HUES64 (cell line): ENCODE measurements around the gene TRIM39.

Experiments
- H3K27ac ChIP-seq: 2 replicates; pipeline ENCODE4 v1.7.0; 2013; ENCODE audit warnings: low read depth, low read length, inconsistent platforms
- H3K27me3 ChIP-seq: 2 replicates; pipeline ENCODE4 v1.6.1; 2013; ENCODE audit warnings: mild to moderate bottlenecking, low read length; ENCODE audit not compliant: insufficient read depth
- H3K36me3 ChIP-seq: 2 replicates; pipeline ENCODE4 v1.6.1; 2013; ENCODE audit warnings: mild to moderate bottlenecking, low read length; ENCODE audit not compliant: insufficient read depth
- H3K4me1 ChIP-seq: 2 replicates; pipeline ENCODE4 v1.6.1; 2013; ENCODE audit warnings: mild to moderate bottlenecking, low read length, moderate library complexity; ENCODE audit not compliant: insufficient read depth
- H3K4me3 ChIP-seq: 2 replicates; pipeline ENCODE4 v1.5.1; 2013; ENCODE audit warnings: mild to moderate bottlenecking, low read length, moderate library complexity
- H3K9ac ChIP-seq: 2 replicates; pipeline ENCODE4 v1.6.1; 2013; ENCODE audit warnings: mild to moderate bottlenecking, low read depth, low read length
- H3K9me3 ChIP-seq: 2 replicates; pipeline ENCODE4 v1.6.1; 2013; ENCODE audit warnings: low read depth, low read length; ENCODE audit not compliant: insufficient read depth
- WGBS: fragments of 150-250, 120-280 bp; methylation state at CpG from one replicate; pipeline ENCODE4 v1.1.7; 2013; ENCODE audit warnings: missing lambda C conversion rate; 5-methylcytosine and 5-hydroxymethylcytosine counted together

Gene TRIM39

DNA sequence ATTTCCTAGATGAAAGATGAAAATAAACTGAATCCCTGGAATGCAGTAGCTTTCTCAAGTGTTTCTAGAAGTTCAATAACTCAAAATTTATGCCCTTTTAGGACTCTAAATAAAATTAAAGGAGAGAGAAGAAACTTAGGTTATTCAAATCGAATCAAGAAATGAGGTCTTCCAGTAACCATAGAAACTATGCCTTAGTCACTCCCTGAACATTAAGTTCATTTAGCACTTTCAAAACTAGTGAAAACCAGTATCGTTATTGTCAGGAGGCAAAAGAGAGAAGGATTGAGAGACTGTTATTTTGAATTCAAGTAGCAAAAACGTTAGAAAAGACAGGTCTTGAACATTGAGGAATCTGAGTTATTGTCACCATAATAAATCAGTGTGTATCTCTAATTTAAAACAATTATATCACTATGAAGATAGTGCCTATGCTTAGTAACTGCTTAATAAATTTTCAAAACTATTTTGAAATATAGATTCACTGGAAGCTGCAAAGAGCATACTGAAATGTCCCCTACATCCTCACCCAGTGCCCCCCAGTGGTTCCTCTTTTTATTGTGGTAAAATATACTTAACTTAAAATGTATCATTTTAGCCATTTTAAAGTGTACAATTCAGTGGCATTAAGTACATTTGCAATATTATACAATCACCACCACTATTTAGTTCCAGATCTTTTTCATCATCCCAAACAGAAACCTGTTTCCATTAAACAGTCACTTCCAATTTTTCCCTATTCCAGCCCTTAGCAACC, 22.9 kb downstream of the TRIM39 start:
- Histone ChIP-seq H3K4me1 (peaks cover 6% of the 10 kb centered on the region), H3K27me3 (no peaks in the 10 kb centered on the region), H3K9me3 (no peaks in the 10 kb centered on the region), H3K27ac (no peak overlapping the region), H3K9ac (no peak overlapping the region), H3K4me3 (no peak overlapping the region), H3K36me3 (peaks cover 13% of the 10 kb centered on the region)
- WGBS = 80% methylated on average over 3 of the region's 3 CpGs

DNA sequence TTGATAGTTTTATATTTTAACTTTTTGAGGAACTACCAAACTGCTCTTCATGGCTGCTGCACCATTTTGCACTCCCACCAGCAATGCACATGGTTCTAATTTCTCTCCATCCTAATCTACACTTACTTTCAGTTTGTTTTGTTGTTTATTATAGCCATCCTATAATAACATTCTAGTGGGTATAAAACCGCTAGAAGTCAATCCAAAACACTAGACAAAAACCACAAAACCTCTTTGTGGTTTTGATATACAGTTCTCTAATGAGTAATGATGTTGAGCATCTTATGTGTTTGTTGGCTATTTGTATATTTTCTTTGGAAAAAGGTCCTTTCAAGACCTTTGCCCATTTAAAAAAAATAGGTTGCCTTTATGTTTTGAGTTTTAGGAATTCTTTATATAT, 23.8 kb downstream of the TRIM39 start:
- peaks cover 9% of the 10 kb centered on the region for H3K4me1 ChIP-seq
- no peak overlapping the region for H3K4me3 ChIP-seq
- no peak overlapping the region for H3K27ac ChIP-seq
- H3K27me3 ChIP-seq = no peaks in the 10 kb centered on the region
- no peak overlapping the region for H3K9ac ChIP-seq
- H3K36me3 ChIP-seq = peaks cover 13% of the 10 kb centered on the region
- no peaks in the 10 kb centered on the region for H3K9me3 ChIP-seq
- no CpG with 5 or more reads among the region's 1 CpG for WGBS

DNA sequence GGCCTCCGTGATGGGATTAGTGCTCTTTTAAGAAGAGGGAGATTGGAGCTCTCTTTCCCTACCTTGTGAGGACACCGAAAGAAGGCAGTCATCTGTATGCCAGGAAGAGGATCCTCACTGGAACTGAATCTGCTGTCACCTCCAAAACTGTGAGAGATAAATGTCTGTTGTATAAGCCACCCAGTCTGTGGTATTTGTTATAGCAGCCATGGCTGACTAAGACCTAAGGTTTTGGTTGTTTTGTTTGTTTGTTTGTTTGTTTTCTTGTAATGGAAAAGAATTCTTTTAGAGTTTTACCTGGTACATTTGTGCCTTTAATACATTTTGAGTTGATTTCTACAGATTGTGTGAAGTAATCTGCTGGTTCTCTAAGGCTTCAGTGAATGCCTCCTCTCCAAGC, 25.8 kb downstream of the TRIM39 start:
- Histone ChIP-seq H3K36me3 (0 out of 2 replicates have a peak, but pooled peaks cover 1% of the 10 kb centered on the region), H3K9ac (no peak overlapping the region), H3K27ac (no peak overlapping the region), H3K27me3 (no peaks in the 10 kb centered on the region), H3K9me3 (no peaks in the 10 kb centered on the region), H3K4me3 (no peak overlapping the region), H3K4me1 (peaks cover 6% of the 10 kb centered on the region)
- 89% methylated on average over 2 of the region's 2 CpGs for WGBS

- H3K27ac ChIP-seq = no peak overlapping the region
- WGBS = 65% methylated on average over 4 of the region's 4 CpGs
- H3K9me3 ChIP-seq = no peaks in the 10 kb centered on the region
- no peak overlapping the region for H3K4me3 ChIP-seq
- H3K36me3 ChIP-seq = no peaks in the 10 kb centered on the region
- peaks cover 8% of the 10 kb centered on the region for H3K4me1 ChIP-seq
- no peak overlapping the region for H3K9ac ChIP-seq
- H3K27me3 ChIP-seq = peaks cover 26% of the 10 kb centered on the region
These were observed 28.6 kb downstream of the TRIM39 start for GRCh38 chr6:30355281-30355680.

- Histone ChIP-seq H3K27ac (no peak overlapping the region), H3K36me3 (no peaks in the 10 kb centered on the region), H3K4me3 (no peak overlapping the region), H3K9ac (no peak overlapping the region), H3K4me1 (peaks cover 8% of the 10 kb centered on the region), H3K27me3 (peaks cover 37% of the 10 kb centered on the region), H3K9me3 (no peaks in the 10 kb centered on the region)
- 90% methylated on average over 1 of the region's 1 CpG for WGBS
These were observed 29.8 kb downstream of the TRIM39 start for GRCh38 chr6:30356536-30356935.

- Histone ChIP-seq H3K27ac (no peak overlapping the region), H3K9me3 (no peaks in the 10 kb centered on the region), H3K4me1 (peaks cover 8% of the 10 kb centered on the region), H3K27me3 (peaks cover 42% of the 10 kb centered on the region), H3K9ac (peak overlapping the region; percentile 53), H3K4me3 (peak overlapping the region; percentile 76), H3K36me3 (no peaks in the 10 kb centered on the region)
- 2% methylated on average over 38 of the region's 40 CpGs for WGBS
These were observed 31.2 kb downstream of the TRIM39 start for GRCh38 chr6:30357678-30358540.

GRCh38 chr6:30359276-30359675, 32.5 kb downstream of the TRIM39 start:
- H3K9me3 ChIP-seq = no peaks in the 10 kb centered on the region
- peaks cover 42% of the 10 kb centered on the region for H3K27me3 ChIP-seq
- 75% methylated on average over 5 of the region's 5 CpGs for WGBS

DNA sequence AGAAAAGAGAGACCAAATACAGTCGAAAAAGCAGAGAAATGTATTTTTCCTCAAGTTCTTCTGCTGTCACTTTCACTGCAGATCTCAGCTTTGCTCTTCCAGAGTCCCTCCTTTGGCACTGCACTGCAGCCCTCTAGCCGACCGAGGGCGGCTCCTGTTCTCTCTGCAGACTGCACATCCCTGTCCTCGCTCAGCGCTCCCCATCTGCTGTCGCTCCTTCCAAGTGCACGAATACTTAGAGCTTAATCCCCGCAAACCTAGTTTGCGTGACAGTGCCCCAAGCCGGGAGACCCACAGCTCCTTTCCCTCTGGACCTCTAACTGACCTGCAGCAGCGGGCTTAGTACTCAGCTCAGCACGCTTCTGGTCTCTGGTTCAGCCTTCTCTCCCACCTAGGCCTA, 33.4 kb downstream of the TRIM39 start:
- Histone ChIP-seq H3K36me3 (no peaks in the 10 kb centered on the region), H3K9me3 (no peaks in the 10 kb centered on the region), H3K4me3 (no peak overlapping the region), H3K9ac (no peak overlapping the region), H3K27me3 (peaks cover 42% of the 10 kb centered on the region), H3K4me1 (peaks cover 8% of the 10 kb centered on the region), H3K27ac (no peak overlapping the region)
- 71% methylated on average over 13 of the region's 13 CpGs for WGBS

More at GRCh38 chr6:30359276-30359675, 32.5 kb downstream of the TRIM39 start:
- Histone ChIP-seq H3K9ac (no peak overlapping the region), H3K4me3 (no peak overlapping the region), H3K36me3 (no peaks in the 10 kb centered on the region), H3K27ac (no peak overlapping the region), H3K4me1 (peaks cover 8% of the 10 kb centered on the region)

- H3K9me3 ChIP-seq = no peaks in the 10 kb centered on the region
- H3K4me3 ChIP-seq = no peak overlapping the region
- no peak overlapping the region for H3K27ac ChIP-seq
- peaks cover 51% of the 10 kb centered on the region for H3K27me3 ChIP-seq
- H3K4me1 ChIP-seq = 0 out of 2 replicates have a peak, but pooled peaks cover 3% of the 10 kb centered on the region
- H3K9ac ChIP-seq = no peak overlapping the region
- no CpG with 5 or more reads among the region's 2 CpGs for WGBS
- no peaks in the 10 kb centered on the region for H3K36me3 ChIP-seq
These were observed 34.9 kb downstream of the TRIM39 start for GRCh38 chr6:30361661-30362060.

DNA sequence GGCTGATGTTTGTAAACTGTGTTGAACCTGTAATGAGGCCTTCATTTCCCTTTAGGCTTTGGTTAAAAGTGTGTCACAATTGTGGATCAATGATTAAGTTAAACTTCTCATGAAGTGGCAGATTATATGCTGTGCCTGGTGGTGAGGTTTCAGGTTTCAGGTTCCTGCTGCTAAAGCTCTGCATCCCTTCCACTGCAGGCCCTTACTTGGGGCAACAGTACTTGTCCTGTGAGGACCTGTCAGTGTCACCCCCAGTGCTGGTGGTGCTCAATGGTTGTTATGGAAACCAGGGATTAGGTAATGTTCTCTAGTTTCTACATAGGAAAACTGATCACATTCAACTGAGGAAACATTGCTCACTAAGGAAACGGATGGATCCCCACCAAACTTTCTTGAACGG, 36.7 kb downstream of the TRIM39 start:
- H3K9ac ChIP-seq = no peak overlapping the region
- H3K27me3 ChIP-seq = peaks cover 47% of the 10 kb centered on the region
- no peaks in the 10 kb centered on the region for H3K36me3 ChIP-seq
- WGBS = 88% methylated on average over 2 of the region's 2 CpGs
- 0 out of 2 replicates have a peak, but pooled peaks cover 2% of the 10 kb centered on the region for H3K4me1 ChIP-seq
- no peaks in the 10 kb centered on the region for H3K9me3 ChIP-seq
- no peak overlapping the region for H3K27ac ChIP-seq
- H3K4me3 ChIP-seq = no peak overlapping the region

GRCh38 chr6:30364591-30364990, 37.9 kb downstream of the TRIM39 start:
- Histone ChIP-seq H3K9me3 (no peaks in the 10 kb centered on the region), H3K9ac (no peak overlapping the region), H3K4me3 (no peak overlapping the region), H3K27me3 (peaks cover 36% of the 10 kb centered on the region), H3K27ac (no peak overlapping the region), H3K4me1 (no peaks in the 10 kb centered on the region), H3K36me3 (no peaks in the 10 kb centered on the region)
- WGBS = 78% methylated on average over 2 of the region's 2 CpGs
